ENCODE data around the gene EML3. TPM values are rescaled to one million over a fixed set of nuclear protein-coding genes. Genes with fewer than 3 reads are reported as not detected.
A peak's percentile ranks its signal among the peaks of the same experiment; 100 is the strongest.

Gene EML3
- total and polyA plus RNA-seq, 12 donors: 9.7 to 198 (median 36.3) TPM

- Histone ChIP-seq H3K27me3 (no peaks in the 10 kb centered on the region), H3K36me3 (replicated peaks in 1 of 2) (peaks cover 0 to 34% of the 10 kb centered on the region in 2 donors), H3K4me1 (replicated peaks in 1 of 2) (peaks cover 11 to 23% of the 10 kb centered on the region in 2 donors), H3K4me3 (peak within 1 kb of the TSS; percentile 75 to 98 (median 85)), H3K27ac (peak within 1 kb of the TSS; percentile 82 to 95 (median 90)), H3K9me3 (replicated peaks in 1 of 3) (no peaks in the 10 kb centered on the region)
- intact Hi-C loops (cut with DNase I): no loop called here
- 0% methylated on average over 28 to 73 of the region's 73 CpGs for WGBS, 4 donors
- peak; percentile 99 to 100 (median 100) for DNase-seq
- peak; percentile 77 to 88 for TF ChIP-seq POLR2A (IDR thresholded peaks at IDR 0.05)
- TF ChIP-seq CTCF (IDR thresholded peaks at IDR 0.05): peak in 1 of 6 experiments; percentile 3
Measured at GRCh38 chr11:62645946-62646824, 33.6 kb upstream of the EML3 start, which contains the start of gene GANAB. GANAB (minus strand) TSS chr11:62646613; CDS start chr11:62646599, 14 bp downstream.

DNA sequence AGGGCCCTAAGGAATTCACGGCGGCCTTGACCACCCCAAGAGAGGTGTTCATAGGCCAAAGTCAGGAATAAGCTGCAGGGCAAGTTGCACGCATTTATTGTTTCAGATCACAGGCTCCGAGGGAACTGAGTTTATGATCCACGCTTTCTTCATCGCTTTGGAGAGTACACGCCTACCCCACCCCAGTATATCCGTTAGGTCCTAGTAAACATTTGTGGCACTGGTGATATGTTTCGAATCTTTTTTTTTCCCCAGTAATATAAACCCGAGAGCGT, 33.0 kb upstream of the EML3 start:
- H3K27ac ChIP-seq: peak overlapping the region in 4 of 5 donors; percentile 90 to 95 (median 92)
- DNase-seq: no peak
- WGBS, 4 donors: 10 to 17% (median 13%) methylated on average over 11 of the region's 11 CpGs
- peak overlapping the region in 3 of 4 donors; percentile 75 to 91 (median 79) for H3K4me3 ChIP-seq
- no peak for TF ChIP-seq CTCF (IDR thresholded peaks at IDR 0.05)
- no peak for TF ChIP-seq POLR2A (IDR thresholded peaks at IDR 0.05)
- intact Hi-C loops (cut with DNase I): no loop called here
- peaks cover 11 to 23% of the 10 kb centered on the region in 2 donors for H3K4me1 ChIP-seq (replicated peaks in 1 of 2)
- H3K27me3 ChIP-seq: no peaks in the 10 kb centered on the region
- H3K9me3 ChIP-seq (replicated peaks in 1 of 3): no peaks in the 10 kb centered on the region
- peaks cover 0 to 34% of the 10 kb centered on the region in 2 donors for H3K36me3 ChIP-seq (replicated peaks in 1 of 2)

- intact Hi-C loops (cut with DNase I): no loop called here
- Histone ChIP-seq H3K4me3 (no peak overlapping the region), H3K4me1 (replicated peaks in 1 of 2) (peaks cover 11 to 23% of the 10 kb centered on the region in 2 donors), H3K27me3 (no peaks in the 10 kb centered on the region), H3K27ac (no peak overlapping the region), H3K9me3 (replicated peaks in 1 of 3) (no peaks in the 10 kb centered on the region), H3K36me3 (replicated peaks in 1 of 2) (peaks cover 0 to 35% of the 10 kb centered on the region in 2 donors)
- no peak for DNase-seq
- 79 to 85% (median 81%) methylated on average over 8 of the region's 8 CpGs for WGBS, 4 donors
- TF ChIP-seq CTCF (IDR thresholded peaks at IDR 0.05) (no peak), POLR2A (IDR thresholded peaks at IDR 0.05) (no peak)
Measured at GRCh38 chr11:62644220-62644619, 31.6 kb upstream of the EML3 start.

- no peaks in the 10 kb centered on the region for H3K4me1 ChIP-seq (replicated peaks in 1 of 2)
- no peak overlapping the region for H3K4me3 ChIP-seq
- peaks cover 0 to 100% of the 10 kb centered on the region in 2 donors for H3K36me3 ChIP-seq (replicated peaks in 1 of 2)
- intact Hi-C loops (cut with DNase I): no loop called here
- no peak overlapping the region for H3K27ac ChIP-seq
- DNase-seq: peak in 2 of 7 donors; percentile 29 to 75
- H3K27me3 ChIP-seq: no peaks in the 10 kb centered on the region
- H3K9me3 ChIP-seq (replicated peaks in 1 of 3): no peaks in the 10 kb centered on the region
- no peak for TF ChIP-seq CTCF (IDR thresholded peaks at IDR 0.05)
- no peak for TF ChIP-seq POLR2A (IDR thresholded peaks at IDR 0.05)
- WGBS, 4 donors: 47 to 80% (median 55%) methylated on average over 2 to 6 of the region's 6 CpGs
Measured at GRCh38 chr11:62632492-62632891, 19.9 kb upstream of the EML3 start.
